Left ventricle myocardium superior (tissue), 1 donor: Measurements from ENCODE around the gene ELL2. TPM values are rescaled to one million over a fixed set of nuclear protein-coding genes. Genes with fewer than 3 reads are reported as not detected.
A peak's percentile ranks its signal among the peaks of the same experiment; 100 is the strongest.

ENCODE experiments used
- ATAC-seq: fragments of 200-7000 bp; cut with Tn5 transposase; one replicate; pipeline ENCODE4 v1.9.1; 2020; ENCODE audit warnings: mild to moderate bottlenecking, moderate library complexity
- DNase-seq: peaks from one replicate; pipeline ENCODE4 v3.0.0-alpha.2; 2020
- intact Hi-C: fragments of 100-400 bp; cut with micrococcal nuclease; formaldehyde crosslinking; loops from one replicate; pipeline ENCODE4 v1.11.0; 2022
- total RNA-seq: library from RNA; stranded (reverse); fragmentation: NEBNext Ultra II Directional; extraction: Animal tissue kit (Norgen Biotek cat#: 25700); gene quantifications from one replicate; pipeline ENCODE4 v1.2.1, GENCODE V29; 2021
- donor health status: DM: no; HTN: yes; CAD: no; lungs with severe emphysema.

The ELL2 gene
- total RNA-seq, 1 donor from 2014 or later: 23.4 TPM

DNA sequence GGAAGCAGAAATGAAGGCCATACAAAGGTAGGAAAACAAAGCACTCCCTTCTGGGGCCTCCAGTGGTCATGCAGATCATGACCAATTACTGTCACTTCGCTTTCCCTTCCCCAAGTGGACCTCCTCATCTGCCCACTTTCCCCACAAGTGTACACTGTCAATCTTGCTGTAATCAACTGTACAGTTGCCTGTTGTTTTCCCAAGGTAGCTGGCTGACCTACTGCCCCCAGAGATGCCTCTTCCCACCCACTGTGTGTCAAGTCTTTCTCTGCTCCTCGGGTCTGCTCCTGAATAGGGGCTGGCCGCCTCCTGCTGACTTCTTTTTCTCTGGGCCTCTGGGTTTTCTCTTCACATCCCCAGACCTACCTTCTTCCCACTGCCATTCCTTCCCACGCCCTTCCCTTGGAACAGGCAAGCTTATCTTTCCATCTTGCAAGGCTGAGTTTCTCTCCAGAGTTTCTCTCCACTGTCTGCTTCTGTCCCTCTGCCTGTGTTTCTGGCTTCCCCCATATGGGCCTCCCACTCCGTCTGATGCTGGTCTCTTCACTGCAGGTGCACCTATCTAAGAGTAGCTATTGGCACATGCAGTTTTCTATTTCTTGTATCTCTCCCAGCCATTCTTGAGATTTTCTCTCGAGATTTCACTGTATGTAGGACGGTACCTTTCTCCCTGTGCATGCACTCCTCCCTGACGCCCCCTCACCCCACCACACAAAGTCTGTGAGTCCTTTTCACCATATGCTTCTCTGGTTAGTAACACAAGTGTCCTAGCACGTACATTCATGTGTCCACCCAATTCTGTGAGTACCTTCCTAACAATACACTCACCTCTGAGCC lies 2.4 kb downstream of the ELL2 start:
- intact Hi-C loops: loop anchor here (10.0 kb wide), 2 partner anchors 64 to 104 kb away; no protein-coding TSS in a partner anchor
- ATAC-seq (no peak), DNase-seq (peak; percentile 25)

DNA sequence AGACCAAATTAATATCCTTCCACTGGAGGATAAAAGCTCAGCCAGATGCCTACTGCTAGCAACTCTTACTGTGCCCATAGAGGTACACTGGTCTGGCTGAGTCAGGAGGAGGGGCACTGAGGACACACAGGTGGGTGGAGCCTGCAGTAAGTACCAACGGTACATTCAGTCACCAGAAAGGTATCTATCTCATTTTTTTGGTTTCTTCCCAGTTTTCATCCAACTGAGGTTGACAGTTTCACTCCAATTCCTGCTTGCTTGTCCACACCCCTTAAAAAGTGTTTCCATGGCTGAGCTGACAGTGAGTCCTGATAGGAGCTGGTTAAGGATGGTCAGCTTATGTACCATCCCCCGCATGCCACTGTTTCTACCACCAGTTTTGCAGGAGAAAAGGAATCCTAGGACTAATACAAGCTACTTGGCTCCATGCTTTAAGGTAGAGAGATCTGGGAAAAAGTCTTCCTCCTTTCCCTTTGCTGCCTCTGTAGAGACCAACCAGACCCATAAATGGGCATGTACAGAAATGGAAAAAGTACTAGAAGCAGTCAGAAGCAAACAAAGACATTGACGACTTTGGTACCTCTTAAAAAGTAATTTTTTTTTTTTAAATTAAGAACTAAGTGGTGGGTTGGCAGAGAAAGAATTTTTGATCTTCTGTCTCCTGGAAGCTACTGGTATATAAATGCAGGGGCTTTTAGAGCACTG lies 3.2 kb downstream of the ELL2 start:
- no peak for ATAC-seq
- DNase-seq: peak; percentile 27
- intact Hi-C loops: loop anchor here (10.0 kb wide), 2 partner anchors 64 to 104 kb away; no protein-coding TSS in a partner anchor

DNA sequence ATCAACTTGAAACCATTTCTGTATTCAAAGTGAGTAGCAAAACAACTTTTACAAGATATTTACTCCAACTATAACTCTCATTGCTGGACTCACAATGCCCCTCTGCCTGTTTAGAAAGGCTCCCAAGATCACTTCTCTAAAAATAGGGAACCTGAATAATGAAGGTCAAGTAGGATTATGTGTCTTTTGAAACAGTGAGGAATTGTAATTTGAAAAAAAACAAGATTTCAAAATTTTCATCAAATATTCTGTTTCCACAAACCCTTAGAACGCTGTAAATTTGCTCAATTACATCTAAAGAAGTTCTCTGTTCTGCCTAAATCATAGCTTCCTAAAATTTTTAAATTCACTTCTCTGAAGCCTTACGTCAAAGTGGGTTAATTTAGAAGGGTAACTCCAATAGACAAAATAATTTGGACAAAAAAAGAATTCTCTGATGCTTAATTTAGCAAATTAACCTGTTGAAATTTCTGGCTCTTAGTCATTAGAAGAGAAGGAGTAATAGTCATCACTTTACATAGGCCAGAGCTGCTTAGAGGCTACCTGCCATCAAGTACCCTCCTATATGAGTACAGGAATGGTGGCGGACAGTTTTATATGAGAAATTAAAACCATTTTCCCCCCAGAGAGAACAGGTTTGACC lies 4.0 kb downstream of the ELL2 start:
- DNase-seq (no peak), ATAC-seq (no peak)
- intact Hi-C loops: loop anchor here (10.0 kb wide), 2 partner anchors 63 to 103 kb away; no protein-coding TSS in a partner anchor

DNA sequence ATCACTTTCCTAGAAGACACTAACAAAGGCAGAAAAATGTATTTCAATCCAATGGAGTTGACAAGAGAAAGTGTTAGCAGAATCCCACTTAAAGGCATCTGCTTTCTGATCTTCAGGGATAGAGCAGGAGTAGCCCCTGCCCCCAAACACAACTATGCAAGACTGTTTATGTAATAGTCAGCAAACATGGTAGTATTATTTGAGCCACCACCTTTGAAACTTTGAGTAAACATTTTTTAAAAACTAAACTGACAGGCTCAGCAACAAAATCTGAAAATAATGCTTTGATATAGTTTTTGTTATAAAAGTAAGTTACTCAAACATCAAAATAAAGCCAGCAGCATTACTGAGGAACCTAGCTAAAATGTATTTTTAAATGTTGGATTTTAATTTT lies 4.8 kb downstream of the ELL2 start:
- intact Hi-C loops: loop anchor here (10.0 kb wide), 2 partner anchors 62 to 102 kb away; no protein-coding TSS in a partner anchor
- ATAC-seq (no peak), DNase-seq (no peak)

DNA sequence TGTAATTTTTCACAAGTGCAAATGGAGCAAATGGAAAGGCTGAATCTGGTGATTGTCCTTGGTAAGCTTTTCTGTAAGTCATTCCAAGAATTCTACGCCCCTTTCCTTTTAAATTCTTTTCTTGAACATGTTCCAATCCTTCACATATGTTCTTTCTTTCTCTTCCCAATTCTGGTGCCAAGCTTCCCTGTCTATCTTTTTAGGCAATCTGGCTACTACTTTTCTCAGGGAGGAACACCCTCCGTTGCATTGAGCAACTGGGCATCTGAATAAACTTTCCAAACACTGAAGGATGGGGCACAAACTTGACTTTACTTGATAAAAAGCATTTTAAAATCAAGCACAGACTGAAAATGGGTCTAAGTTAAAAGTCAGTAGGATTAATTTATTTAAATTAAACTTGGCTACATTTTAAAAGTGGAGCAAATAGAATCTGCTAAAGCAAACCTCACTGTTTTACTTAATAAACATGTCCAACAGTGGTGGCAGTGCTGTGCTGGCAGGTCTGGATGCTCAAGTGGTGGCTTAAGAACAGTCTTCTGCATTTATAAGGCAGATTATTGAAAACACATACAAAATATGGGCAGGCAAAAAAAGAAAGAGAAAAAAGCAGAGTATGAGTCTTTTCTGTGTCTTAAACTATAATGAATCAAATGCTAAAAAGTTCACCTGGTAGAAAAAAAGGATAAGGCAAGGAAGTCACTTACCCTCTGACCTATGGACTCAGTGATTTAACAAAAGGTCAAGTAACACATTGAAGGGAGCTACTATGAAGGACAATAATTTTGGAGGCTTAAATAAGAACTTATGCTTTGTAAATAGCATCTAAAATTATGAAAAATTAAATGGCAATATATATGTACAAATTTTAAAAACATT lies 5.4 kb downstream of the ELL2 start:
- DNase-seq (no peak), ATAC-seq (no peak)
- intact Hi-C loops: loop anchor here (10.0 kb wide), 2 partner anchors 61 to 101 kb away; no protein-coding TSS in a partner anchor

DNA sequence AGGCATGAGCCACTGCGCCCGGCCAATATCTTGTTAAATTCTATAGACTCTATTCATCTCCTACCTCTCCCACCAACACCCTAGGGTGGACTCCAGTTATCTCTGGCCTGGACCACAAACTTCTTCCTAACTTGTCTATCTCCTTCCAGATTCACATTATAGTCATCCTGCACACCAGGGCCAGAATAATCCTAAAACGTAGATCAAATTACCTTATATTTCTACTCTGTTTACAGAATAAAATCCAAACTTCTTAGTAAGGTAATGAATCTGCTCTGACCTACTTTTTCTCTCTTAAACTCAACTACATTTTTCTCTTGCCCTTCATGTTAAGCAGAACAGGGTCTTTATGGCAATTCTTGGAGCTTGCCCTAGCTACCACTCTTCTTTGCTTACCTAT lies 6.9 kb downstream of the ELL2 start:
- intact Hi-C loops: loop anchor here (10.0 kb wide), 2 partner anchors 60 to 100 kb away; no protein-coding TSS in a partner anchor
- ATAC-seq (no peak), DNase-seq (no peak)

DNA sequence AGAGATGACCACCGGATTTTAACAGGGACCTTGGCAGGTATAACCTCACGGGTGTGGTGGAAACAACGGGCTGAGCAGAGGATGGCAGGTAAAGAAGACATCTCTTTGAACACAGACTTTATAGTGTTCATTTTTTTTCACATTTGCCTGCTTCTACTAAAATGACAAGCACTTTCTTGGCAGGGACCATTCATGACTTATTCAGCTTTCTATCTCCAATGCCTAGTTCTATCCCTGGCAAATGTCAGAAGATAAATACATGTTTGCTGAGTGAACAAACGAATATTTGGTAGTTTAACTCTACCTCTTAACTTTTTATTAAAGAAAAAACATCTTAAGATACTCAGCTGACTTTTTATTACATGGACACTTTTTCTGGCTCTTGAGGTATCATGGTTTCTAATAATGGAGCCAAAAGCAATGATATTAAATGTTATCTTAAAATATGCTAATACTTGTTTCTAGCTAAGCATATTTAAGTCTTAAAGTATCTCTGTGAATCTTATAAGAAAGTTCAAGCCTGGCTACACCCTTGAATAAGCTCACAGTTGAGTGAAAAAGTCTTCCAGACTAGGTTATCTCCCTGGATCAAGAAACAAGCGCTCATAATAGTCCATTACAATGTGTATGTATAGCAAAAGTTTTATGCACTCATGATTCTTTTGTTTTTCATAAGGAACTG lies 8.5 kb downstream of the ELL2 start:
- DNase-seq: no peak
- ATAC-seq: no peak
- intact Hi-C loops: loop anchor here (10.0 kb wide), 2 partner anchors 58 to 98 kb away; no protein-coding TSS in a partner anchor

DNA sequence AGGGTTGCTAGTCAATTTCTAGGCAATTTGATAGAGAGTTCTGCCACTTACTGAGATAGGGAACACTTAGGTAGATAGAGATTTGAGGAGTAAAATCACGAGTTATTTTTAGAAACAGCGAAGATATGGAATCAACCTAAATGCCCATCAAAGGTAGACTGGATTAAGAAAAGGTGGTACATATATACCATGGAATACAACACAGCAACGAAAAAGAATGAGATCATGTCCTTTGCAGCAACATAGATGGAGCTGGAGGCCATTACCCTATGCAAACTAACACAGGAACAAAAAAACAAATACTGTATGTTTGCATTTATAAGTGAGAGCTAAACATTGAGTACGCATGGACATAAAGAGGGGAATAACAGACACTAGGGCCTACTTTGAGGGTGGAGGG lies 9.7 kb downstream of the ELL2 start:
- intact Hi-C loops: loop anchor here (10.0 kb wide), 2 partner anchors 57 to 97 kb away; no protein-coding TSS in a partner anchor
- ATAC-seq: no peak
- no peak for DNase-seq

DNA sequence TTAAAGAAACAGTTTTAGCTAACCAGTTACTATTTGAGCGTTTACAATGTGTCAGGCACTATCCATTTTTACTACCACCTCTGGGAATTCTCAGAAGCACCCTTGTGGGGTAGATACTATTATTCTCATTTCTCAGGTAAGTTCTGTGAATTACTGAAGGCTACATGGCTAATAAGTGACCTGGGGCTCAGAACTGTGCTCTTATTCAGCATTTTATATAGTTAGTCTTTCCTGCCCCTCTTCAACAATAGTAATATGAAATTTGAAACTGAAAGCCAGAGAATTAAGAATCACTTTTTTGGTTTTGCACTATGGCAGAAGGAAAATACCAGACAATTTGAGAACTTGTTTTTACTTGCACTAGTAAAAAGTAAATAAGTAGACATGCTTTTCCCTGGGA lies 11.8 kb downstream of the ELL2 start:
- no peak for ATAC-seq
- intact Hi-C loops: loop anchor here (10.0 kb wide), 2 partner anchors 55 to 95 kb away; no protein-coding TSS in a partner anchor

DNA sequence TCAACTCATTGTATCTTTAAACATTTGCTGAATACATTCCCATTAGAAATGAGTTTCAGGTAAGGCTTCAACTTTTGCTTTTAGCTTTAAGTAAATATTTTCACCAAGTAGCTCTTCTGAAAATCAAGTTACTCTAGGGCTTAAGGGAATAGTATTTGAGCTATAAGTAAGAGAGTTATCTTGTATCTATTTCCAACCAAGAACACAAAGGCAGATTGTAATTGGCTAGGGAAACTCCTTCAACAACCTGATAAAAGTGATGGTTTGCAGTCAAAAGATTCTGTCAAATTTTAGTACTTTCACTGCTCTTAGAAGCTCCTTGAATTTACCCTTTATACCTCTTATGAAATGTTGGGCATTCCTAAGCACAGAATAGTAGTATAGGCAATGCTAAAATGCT lies 13.0 kb downstream of the ELL2 start:
- no peak for ATAC-seq
- no peak for DNase-seq
- intact Hi-C loops: no loop called here

More for the DNA sequence above, 11.8 kb downstream of the ELL2 start:
- no peak for DNase-seq

DNA sequence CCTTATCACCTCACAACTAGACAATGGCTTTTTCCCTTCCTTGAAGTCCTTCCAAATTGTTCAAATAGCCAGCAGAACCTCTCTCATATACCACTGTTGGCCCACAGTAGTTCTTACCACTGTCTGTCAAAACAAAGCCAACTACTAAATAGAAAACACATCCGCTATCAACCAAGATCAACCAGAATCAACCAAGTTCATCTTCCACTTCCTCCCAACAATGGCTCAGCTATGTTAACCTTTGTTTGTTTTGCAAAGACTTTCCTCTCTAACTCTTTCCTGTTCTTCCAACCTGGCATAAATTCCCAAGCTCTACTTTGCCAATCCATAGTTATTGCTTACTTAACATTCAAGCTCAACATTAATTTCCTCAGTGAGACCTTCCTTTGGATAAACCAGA lies 15.2 kb downstream of the ELL2 start:
- ATAC-seq (no peak), DNase-seq (no peak)
- intact Hi-C loops: no loop called here

DNA sequence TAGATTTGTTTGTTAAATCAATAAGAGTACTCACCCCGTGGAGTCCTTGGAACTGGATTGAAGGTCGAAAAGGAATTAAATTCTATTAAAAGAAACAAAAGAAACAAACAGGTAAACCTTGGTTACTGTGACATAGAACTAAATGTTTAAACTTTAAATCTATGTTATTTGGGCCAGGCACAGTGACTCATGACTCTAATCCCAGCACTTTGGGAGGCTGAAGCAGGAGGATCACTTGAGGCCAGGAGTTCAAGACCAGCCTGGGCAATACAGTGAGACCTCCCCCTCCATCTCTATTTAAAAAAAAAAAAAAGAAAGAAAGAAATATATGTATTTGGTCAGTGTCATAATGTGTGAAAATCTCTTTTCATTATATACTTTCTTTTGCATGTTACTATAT lies 18.7 kb downstream of the ELL2 start:
- DNase-seq (no peak), ATAC-seq (no peak)
- intact Hi-C loops: no loop called here

DNA sequence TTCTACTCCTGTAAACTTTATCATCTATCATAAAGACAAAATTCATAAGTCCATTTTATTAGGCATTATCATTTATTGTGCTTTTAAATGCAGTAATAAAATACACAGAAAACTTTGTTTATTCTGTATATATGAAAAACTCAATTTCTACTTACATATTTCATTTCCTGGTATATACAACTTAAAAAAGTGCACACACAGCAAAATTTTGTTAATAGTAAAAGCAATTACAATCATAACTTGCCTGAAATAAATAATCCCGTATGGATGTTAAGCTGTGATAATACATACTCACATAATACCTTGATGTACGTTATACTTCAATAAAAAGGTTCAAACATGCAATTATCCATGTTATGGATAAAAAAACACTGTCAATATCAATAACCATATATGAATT lies 19.2 kb downstream of the ELL2 start:
- ATAC-seq: no peak
- no peak for DNase-seq
- intact Hi-C loops: no loop called here

DNA sequence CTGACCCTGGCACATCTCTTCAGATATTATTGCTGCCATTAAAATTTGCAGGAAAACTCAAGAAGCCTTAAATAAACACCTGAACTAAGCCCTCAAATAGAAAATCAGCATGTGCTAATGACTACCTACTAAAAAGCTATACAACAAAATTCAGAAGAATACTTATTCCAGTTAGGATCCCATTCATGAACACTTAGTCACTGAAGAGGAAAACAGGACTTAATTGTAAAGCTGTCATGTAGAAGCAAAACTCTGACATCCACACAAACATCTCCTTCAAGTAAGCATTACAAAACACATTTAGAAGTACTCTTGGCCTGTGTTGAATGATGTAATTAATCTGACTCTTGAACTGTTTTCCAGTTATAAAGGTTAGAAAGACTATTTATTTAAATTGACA lies 19.9 kb downstream of the ELL2 start:
- intact Hi-C loops: no loop called here
- DNase-seq (no peak), ATAC-seq (no peak)

DNA sequence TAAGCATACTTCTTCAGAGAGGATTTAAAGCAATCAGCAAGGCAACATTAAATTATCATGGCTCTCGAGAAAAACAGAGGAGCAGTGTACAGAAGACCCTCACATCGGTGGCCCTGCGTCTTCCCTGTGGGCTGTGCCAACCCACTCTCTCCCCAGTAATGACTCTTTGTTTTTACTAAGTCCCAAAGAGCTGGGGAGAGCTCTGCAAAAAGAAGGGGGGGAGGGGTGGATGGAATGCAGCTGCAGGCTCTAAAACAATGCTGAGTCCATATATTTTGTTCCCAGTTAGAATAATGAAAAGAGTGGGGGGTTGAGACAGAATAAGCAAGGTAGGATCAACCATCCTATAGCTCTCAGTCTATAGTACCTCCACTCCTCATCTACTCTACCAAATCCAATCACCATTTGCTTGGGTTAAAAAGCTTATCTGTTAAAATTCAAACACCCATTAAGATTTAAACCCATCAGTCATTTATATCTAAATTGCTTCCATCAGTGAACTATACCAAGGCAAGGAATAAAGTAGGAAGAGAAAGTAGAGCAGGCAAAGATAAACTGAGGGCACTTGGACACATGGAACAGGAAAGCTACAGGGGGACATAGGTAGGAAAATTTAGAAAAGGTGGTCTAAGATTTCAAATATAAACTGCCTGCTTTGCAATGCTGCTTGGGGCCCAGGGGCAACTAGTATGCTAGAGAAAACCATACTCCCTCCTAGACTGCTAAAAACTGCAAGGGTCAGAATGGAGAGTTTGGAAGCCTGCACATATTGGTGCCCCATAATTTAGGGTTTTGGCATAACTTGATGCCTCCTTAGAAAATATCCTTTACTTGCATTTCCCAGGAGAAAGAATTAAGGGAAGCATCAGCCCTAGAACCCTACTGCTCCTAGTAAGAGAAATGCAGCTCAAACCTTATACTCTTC lies 20.6 kb downstream of the ELL2 start:
- ATAC-seq: peak; percentile 23
- DNase-seq: no peak
- intact Hi-C loops: no loop called here

DNA sequence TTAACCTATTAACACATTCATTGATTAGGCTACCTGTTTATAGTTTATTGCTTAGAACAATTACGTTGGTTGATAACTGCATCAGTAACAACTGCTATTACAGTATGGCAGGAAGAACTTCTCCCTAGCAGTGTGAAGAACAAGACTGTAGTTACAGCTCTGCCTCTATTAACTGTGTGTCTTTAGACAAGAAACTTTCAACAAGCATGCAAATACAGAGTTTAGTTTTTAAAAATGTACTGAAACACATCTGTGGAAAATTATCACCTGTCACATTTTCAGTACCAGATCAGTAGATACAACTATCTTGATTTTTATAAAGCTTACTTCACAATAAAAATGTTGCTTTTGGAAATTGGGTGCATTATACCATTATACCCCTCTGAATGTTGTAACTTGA lies 22.2 kb downstream of the ELL2 start:
- DNase-seq (no peak), ATAC-seq (no peak)
- intact Hi-C loops: no loop called here

DNA sequence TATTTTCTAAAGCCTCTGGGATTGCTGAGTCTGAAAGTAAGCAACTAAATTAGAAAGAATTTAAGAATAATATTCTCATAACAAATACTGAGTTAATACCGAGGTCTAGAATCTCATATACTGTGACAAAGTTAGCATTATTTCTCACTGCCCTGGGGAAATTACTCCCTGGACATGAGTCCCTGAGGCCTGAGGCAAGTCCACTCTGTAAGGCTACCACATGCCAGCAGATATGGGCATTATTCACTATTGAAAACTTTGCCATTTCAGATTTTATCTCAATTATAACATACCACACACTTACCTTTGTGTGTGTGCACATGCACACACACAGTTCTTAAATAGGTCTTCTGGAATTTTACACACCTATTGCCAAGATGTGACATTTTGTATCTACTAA lies 22.9 kb downstream of the ELL2 start:
- no peak for DNase-seq
- intact Hi-C loops: no loop called here
- ATAC-seq: no peak
